ENCODE results near the gene KRT83.
A peak's percentile ranks its signal among the peaks of the same experiment; 100 is the strongest.
"Not testable (repeated sequence)": the region's sequence is repeated elsewhere in the genome, so short reads cannot be mapped to it uniquely, and the experiment has no call there.

KRT83 gene

DNA sequence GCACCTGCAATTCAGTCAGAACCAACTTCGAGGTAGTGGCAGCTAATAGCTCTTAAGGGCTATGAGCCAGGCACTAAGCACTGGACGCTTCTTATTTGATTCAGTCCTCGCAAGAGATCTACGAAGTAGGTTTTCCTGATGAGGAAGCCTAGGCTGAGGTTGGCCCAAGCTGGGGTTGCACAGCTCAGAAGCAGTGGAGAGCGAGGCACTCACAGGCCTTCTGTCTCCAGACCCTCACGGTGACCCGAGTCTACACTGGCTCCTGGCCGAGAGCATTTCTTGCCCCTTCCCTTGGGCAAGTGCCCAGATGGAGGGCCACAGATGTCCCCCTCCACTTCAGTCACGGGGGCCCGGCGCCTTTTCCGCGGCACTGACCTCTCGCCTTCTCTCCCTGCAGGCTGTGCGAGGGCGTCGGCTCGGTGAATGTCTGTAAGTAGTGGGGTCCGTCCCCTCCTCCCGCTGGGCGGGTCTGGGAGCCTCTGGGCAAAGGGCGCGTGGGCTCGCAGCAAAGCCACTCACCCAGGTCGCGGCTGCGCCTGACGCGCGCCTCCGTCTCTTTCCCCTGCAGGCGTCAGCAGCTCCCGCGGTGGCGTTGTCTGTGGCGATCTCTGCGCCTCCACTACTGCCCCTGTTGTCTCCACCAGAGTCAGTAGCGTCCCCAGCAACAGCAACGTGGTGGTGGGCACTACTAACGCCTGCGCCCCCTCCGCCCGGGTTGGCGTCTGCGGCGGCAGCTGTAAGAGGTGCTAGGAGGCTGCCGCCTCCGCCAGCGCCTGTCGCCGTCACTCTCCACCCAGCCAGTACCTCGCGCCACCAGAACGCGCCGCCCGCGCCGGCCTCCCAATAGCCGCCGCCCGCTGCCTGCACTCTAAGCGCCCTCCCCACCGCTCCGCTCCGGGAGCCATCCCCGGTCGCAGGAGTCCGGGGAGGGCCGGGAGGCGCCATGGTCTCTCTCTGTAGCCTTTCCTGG lies 13.1 kb downstream of the KRT83 start:
- peak; percentile 95 for DNase-seq

GRCh38 chr12:52306731-52307130 lies 14.5 kb downstream of the KRT83 start:
- DNase-seq, result no peak

- no peak for DNase-seq
These were observed 15.1 kb downstream of the KRT83 start for GRCh38 chr12:52305921-52306705.

DNA sequence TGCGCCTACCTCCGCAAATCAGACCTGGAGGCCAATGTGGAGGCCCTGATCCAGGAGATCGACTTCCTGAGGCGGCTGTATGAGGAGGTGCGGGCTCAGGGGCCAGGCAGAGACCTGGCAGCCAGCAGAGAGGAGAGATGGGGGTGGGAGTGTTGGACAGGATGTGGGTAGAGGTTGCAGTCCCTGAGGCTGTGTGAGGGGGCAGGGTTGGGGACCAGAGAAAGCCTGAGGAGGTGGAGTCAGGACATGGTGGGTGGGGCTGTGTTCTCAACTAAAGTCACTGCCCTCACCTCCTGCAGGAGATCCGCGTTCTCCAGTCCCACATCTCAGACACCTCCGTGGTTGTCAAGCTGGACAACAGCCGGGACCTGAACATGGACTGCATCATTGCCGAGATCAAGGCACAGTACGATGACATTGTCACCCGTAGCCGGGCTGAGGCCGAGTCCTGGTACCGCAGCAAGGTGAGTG lies 16.2 kb downstream of the KRT83 start:
- DNase-seq, result not testable (repeated sequence)

DNA sequence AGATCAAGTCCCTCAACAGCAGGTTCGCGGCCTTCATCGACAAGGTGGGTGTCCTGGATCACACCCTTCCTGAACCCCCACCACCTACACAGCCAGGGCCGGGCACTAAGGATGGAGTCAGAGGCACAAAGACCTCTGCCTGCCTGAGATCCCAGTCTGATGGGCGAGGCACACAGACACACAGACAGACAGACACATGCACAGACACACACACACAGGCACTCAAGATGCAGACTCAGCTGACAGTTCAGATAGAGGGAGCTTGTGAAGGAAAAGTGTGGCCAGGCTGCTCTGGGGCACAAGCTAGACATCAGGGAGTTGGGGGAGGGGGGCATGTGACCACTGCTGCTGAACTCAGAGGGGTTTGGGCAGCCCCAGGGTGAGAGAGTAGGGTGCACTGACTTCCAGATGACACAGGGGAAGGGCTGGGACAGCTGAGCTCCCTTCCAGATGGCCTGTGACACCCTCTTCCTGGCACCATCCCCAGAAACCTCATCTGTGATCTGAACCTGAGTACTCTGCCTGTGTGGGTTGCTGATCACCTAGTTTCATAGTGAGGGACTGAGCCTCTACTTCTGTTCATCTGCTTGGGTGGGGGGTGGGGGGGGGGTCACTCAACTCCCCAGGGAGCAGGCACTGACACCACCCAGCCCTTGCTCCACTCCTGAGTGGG lies 18.8 kb downstream of the KRT83 start:
- DNase-seq, result not testable (repeated sequence)

DNA sequence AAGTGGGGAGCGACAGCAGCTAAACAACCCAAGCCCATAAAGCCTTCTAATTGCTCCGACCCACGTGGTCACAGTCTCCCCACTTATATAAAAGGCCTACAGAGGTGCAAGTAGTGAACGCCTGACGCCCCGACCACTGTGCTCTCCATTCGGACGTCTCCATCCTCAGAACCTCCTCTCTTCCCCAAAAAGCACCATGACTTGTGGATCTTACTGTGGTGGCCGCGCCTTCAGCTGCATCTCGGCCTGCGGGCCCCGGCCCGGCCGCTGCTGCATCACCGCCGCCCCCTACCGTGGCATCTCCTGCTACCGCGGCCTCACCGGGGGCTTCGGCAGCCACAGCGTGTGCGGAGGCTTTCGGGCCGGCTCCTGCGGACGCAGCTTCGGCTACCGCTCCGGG lies 19.5 kb downstream of the KRT83 start:
- not testable (repeated sequence) for DNase-seq

DNA sequence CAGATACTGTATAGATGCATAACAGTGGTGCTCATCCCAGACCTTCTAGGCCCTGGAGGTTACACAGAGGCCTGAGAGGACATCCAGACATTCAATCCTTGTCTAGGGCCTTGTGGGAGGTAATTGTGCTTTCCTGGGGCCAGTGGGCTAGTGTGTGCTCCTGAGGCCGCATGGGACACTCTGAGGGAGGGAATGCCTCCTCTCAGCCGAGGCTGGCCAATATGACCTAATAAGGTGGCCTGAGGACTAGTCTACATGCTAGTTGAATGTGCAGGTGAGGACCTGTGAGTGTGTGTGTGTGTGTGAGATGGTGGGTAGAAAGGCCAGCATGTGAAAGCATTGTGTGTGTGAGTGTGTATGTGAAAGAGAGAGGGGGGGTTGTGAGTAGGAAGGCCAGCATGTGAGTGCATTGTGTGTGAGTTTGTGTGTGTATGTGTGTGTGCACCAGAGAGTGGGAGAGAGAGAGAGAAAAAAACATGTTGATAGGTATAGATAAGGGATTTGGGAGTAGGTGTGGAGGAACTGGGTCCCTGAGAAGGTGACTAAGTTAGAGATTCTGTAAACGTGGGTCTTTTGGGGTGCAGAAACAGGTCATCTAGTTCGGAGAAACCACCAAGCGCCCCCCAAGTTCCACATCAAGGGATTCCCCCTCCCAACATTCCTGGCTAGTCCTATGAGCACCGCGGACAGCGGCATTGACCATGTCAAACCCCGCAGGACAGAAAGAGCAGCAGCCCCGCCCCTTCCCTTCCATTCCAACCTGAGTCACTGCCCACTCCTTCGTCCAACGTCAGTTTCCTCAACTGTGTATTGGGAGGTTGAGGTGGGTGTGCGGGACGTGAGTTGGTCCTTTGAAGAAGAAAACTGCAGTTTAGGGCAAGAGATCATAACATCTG lies 20.2 kb downstream of the KRT83 start:
- DNase-seq, result no peak

DNA sequence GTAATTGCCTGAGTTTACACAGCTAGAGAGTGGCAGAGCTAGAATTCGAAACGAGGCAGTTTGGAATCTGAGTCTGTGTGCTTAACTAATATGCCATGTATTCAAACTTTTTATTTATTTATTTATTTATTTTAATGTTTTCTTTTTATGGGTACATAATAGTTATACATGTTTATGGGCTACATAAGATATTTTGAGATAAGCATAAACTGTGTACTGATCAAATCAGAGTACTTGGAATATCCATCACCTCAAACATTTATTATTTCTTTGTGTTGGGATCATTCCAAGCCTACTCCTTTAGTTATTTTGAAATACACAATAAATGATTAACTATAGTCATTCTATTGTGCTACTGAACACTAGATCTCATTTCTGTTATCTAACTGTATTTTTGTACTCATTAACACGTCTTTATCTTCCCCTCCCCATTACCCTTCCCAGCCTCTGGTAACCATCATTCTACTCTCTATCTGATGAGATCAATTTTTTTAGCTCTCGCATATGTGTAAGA lies 22.5 kb downstream of the KRT83 start:
- DNase-seq, result no peak

DNA sequence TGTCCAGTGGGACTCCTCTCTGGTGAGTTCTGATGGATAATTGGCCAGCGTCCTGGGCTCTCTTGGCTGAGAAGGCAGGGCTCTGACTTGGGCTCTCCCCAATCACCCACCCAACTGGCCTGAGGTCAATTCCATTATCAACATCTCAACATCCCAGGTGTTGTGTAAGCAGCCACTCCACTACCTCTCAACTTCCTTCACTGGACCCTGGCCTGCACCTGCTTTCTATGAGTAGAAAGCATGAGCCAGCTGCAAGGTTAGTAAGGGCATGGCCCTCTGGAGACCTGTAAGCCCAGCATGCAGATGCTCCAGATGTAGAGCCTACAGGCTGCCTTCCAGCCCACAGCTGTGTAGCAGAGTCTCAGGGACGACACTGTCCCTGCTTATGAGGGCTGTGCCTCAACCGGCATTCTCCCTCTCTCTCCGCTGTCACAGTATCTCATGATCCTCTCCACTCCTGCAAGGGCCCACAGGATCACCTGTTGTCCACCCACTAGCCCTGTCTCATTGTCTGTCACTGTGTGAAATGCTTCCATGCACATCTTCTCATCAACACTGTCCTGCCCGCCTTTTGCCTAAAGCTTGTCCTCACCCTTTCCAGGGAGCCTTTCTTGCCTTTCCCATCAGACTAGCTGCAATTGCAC lies 24.5 kb downstream of the KRT83 start:
- DNase-seq, result no peak

DNA sequence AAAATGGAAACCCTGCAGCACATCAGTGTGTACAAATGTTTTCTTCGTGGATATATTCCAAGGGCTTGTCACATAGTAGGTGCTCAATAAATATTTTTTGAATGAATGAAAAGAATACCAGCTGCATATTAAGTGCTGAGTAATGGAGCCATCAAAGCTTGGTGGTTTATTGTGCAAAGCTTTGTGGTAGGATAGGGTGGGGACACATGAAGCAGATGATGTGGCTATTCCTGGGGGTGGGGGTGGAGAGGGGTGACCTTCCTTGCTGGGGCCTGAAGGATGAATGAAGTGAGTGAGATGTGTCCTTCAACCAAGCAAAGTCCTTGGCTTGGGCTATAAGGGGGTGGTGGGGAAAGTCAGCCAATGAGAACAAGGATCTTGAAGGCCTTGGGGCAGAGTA lies 25.5 kb downstream of the KRT83 start:
- DNase-seq, result no peak

DNA sequence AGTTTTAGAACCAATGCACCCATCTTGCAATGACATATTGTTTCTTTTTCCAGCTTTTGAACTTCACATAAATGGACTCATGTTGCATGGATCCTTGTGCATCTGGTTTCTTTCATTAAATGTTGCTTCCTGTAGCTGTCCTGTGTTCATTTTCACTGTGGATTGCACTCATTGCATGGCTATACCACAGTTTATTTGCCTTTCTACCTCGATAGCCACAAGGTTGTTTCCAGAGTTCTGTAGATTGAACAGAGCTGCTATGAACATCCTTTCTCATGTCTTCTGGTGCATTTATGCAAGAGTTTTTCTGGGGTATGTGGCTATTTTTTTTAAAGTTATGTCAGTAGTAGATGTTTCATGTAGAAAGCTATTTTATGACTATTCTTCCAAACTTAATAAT lies 26.4 kb downstream of the KRT83 start:
- DNase-seq, result no peak

- no peak for DNase-seq
These were observed 27.3 kb downstream of the KRT83 start for GRCh38 chr12:52293926-52294325.

GRCh38 chr12:52291267-52291935 lies 29.8 kb downstream of the KRT83 start, which contains the start of gene KRT81:
KRT81 (minus strand) TSS chr12:52291534; CDS start chr12:52291465, 69 bp downstream.
- DNase-seq, result peak; percentile 15

GRCh38 chr12:52290483-52291134 lies 30.6 kb downstream of the KRT83 start:
- not testable (repeated sequence) for DNase-seq

- not testable (repeated sequence) for DNase-seq
These were observed 33.1 kb downstream of the KRT83 start for GRCh38 chr12:52287816-52288805.

DNA sequence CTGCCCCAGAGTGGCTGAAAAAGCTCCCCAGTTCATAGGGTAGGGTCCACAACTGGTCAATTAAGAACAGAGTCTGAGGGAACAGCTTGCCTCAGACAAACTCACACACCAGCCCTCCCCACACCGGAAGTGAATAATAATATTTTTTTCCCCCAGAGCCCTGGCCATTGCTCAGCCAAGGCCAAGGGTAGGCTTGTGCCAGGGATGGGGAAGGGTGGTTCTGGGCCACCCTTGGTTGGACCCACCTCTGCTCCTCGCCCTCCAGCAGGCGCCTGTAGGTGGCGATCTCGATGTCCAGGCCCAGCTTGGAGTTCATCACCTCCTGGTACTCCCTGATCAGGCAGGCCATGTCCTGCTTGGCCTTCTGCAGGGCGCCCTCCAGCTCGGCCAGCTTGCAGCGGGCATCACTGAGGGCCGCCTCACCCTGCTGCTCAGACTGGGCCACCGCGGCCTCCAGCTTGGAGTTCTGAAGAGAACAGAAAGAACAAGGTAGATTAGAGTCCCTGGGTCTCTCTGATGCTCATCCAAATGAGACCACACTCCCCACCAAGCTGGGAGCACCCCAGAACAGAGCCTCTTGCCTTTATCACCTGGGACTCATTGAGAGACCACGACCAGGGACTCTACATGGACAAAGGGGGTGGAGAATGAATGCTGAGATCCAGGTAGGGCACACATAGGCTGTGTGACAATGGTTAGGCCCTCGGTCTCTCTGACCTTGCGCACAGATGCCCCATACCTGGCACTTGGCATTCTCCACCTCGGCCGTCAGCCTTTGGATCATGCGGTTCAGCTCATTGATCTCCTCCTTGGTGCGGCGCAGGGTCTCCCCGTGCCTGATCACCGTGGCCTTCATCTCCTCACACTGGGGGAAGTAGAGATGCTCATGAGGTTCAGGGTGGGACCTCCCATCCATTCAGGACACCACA lies 34.1 kb downstream of the KRT83 start:
- not testable (repeated sequence) for DNase-seq

DNA sequence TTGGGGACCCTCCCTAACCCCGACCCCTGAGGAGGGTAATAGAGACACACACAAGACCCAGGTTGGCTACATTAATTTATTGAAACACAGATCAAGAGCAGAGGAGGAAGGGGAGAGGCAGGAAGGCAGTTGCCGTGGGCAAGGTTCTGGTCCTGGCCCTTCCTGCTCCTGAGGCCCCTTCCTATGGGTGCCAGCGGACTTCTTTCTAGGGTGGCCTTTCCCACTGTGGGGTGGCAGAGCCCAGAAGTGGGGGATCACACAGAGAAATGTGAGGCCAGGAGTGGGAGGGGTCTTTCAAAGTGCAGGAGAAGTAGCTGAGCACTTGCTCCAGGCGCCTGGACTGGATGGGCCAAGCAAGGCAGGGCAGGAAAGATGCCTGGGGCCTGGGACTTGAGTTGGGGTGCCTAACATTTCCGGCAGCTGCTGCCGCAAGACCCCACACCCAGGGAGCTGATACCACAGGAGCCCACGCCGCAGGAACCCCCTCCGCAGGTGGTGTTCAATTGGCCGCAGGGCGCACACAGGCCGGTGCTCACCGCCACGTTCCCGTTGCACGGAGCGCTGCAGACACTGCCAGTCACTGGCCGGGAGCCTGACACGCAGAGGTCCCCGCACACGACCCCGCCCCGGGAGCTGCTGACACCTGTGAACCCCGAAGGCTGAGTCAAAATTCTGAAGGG lies 35.2 kb downstream of the KRT83 start:
- no peak for DNase-seq
